Hepatocyte (in vitro differentiated cells): ENCODE results near the gene STARD9.

Source experiments
- EZH2 ChIP-seq: fragments of 200-600 bp; sonication (generic); IDR thresholded peaks from 2 replicates; pipeline ENCODE4 v1.6.1; 2016; ENCODE audit warnings: antibody characterized with exemption, mild to moderate bottlenecking, borderline replicate concordance
- EZH2phosphoT487 ChIP-seq: fragments of 200-600 bp; sonication (generic); IDR thresholded peaks from one replicate; pipeline ENCODE4 v1.6.1; 2018; ENCODE audit warnings: antibody characterized with exemption, mild to moderate bottlenecking, low read depth, moderate library complexity; ENCODE audit not compliant: unreplicated experiment, severe bottlenecking
- TF ChIP-seq, protein P1 (sequence below): fragments of 200-600 bp; sonication (generic); IDR thresholded peaks from 2 replicates; pipeline ENCODE4 v1.5.1; 2016; ENCODE audit warnings: antibody characterized with exemption, mild to moderate bottlenecking; ENCODE audit not compliant: poor library complexity

GRCh38 chr15:42688301-42688700 is 112.9 kb downstream of the STARD9 start:
- TF ChIP-seq, protein P1, sequence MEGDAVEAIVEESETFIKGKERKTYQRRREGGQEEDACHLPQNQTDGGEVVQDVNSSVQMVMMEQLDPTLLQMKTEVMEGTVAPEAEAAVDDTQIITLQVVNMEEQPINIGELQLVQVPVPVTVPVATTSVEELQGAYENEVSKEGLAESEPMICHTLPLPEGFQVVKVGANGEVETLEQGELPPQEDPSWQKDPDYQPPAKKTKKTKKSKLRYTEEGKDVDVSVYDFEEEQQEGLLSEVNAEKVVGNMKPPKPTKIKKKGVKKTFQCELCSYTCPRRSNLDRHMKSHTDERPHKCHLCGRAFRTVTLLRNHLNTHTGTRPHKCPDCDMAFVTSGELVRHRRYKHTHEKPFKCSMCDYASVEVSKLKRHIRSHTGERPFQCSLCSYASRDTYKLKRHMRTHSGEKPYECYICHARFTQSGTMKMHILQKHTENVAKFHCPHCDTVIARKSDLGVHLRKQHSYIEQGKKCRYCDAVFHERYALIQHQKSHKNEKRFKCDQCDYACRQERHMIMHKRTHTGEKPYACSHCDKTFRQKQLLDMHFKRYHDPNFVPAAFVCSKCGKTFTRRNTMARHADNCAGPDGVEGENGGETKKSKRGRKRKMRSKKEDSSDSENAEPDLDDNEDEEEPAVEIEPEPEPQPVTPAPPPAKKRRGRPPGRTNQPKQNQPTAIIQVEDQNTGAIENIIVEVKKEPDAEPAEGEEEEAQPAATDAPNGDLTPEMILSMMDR, result no peak
- TF ChIP-seq EZH2 (no peak), EZH2phosphoT487 (no peak)
